Suprapubic skin (tissue), 4 donors: ENCODE data around the gene FBXL20.
"Not testable (repeated sequence)": the region's sequence is repeated elsewhere in the genome, so short reads cannot be mapped to it uniquely, and the experiment has no call there.

Source experiments
- EP300 ChIP-seq: sonication (generic); formaldehyde crosslinking; IDR thresholded peaks from one replicate; pipeline ENCODE4 v1.6.1; 2017; ENCODE audit warnings: antibody characterized with exemption
- POLR2A ChIP-seq, 2 donors: fragments of 450-650 bp; IDR thresholded peaks; one replicate each; pipeline ENCODE4 v1.6.1; 2017; ENCODE audit warnings: antibody characterized with exemption in 2 of 2, mild to moderate bottlenecking in 2 of 2, moderate library complexity in 2 of 2
- POLR2AphosphoS5 ChIP-seq, 3 donors: sonication (generic); formaldehyde crosslinking; IDR thresholded peaks; one replicate each; pipeline ENCODE4 v1.6.1; 2017; ENCODE audit warnings: antibody characterized with exemption in 3 of 3
- TF ChIP-seq, protein P1 (sequence below), 2 donors: fragments of 200-600 bp in 1 of 2; fragments of 450-650 bp in 1 of 2; sonication (generic) in 1 of 2; IDR thresholded peaks; one replicate each; pipeline ENCODE4 v1.5.1; 2016 to 2019; ENCODE audit warnings: antibody characterized with exemption in 2 of 2, mild to moderate bottlenecking in 1 of 2, moderate library complexity in 1 of 2

GRCh38 chr17:39292546-39292945, 108.9 kb downstream of the FBXL20 start:
- TF ChIP-seq, protein P1, sequence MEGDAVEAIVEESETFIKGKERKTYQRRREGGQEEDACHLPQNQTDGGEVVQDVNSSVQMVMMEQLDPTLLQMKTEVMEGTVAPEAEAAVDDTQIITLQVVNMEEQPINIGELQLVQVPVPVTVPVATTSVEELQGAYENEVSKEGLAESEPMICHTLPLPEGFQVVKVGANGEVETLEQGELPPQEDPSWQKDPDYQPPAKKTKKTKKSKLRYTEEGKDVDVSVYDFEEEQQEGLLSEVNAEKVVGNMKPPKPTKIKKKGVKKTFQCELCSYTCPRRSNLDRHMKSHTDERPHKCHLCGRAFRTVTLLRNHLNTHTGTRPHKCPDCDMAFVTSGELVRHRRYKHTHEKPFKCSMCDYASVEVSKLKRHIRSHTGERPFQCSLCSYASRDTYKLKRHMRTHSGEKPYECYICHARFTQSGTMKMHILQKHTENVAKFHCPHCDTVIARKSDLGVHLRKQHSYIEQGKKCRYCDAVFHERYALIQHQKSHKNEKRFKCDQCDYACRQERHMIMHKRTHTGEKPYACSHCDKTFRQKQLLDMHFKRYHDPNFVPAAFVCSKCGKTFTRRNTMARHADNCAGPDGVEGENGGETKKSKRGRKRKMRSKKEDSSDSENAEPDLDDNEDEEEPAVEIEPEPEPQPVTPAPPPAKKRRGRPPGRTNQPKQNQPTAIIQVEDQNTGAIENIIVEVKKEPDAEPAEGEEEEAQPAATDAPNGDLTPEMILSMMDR (IDR thresholded peaks at IDR 0.05) = not testable (repeated sequence)
- not testable (repeated sequence) for TF ChIP-seq EP300; POLR2A (IDR thresholded peaks at IDR 0.05); POLR2AphosphoS5 (IDR thresholded peaks at IDR 0.05)
